GM18873 (cell line): ENCODE results near the gene KCNN3.

ENCODE experiments used
- ATAC-seq: cut with Tn5 transposase; IDR thresholded peaks from one replicate; pipeline ENCODE4 v1.9.1; 2021; ENCODE audit warnings: mild to moderate bottlenecking, moderate library complexity, moderate number of reproducible peaks; ENCODE audit not compliant: unreplicated experiment, low FRiP score

KCNN3 gene

GRCh38 chr1:154741741-154742495 lies 128.2 kb downstream of the KCNN3 start:
- no peak for ATAC-seq

GRCh38 chr1:154741327-154741726 lies 128.8 kb downstream of the KCNN3 start:
- no peak for ATAC-seq

GRCh38 chr1:154739654-154740053 lies 130.4 kb downstream of the KCNN3 start:
- ATAC-seq: no peak

GRCh38 chr1:154736841-154737240 lies 133.2 kb downstream of the KCNN3 start:
- ATAC-seq: no peak

- no peak for ATAC-seq
Observed at GRCh38 chr1:154735804-154736168, 134.3 kb downstream of the KCNN3 start.

GRCh38 chr1:154735061-154735803 lies 134.8 kb downstream of the KCNN3 start:
- no peak for ATAC-seq

GRCh38 chr1:154733621-154734020 lies 136.5 kb downstream of the KCNN3 start:
- ATAC-seq: no peak

GRCh38 chr1:154730986-154731489 lies 139.0 kb downstream of the KCNN3 start:
- ATAC-seq: no peak

GRCh38 chr1:154730259-154730658 lies 139.8 kb downstream of the KCNN3 start:
- ATAC-seq: no peak

GRCh38 chr1:154729577-154729976 lies 140.5 kb downstream of the KCNN3 start:
- no peak for ATAC-seq

- ATAC-seq: no peak
Observed at GRCh38 chr1:154729031-154729442, 141.0 kb downstream of the KCNN3 start.

- ATAC-seq: no peak
Observed at GRCh38 chr1:154726896-154727753, 143.0 kb downstream of the KCNN3 start.

- no peak for ATAC-seq
Observed at GRCh38 chr1:154726443-154726842, 143.6 kb downstream of the KCNN3 start.

- ATAC-seq: no peak
Observed at GRCh38 chr1:154725865-154726264, 144.2 kb downstream of the KCNN3 start.

- ATAC-seq: no peak
Observed at GRCh38 chr1:154720328-154721297, 149.5 kb downstream of the KCNN3 start.

- ATAC-seq: no peak
Observed at GRCh38 chr1:154719586-154720327, 150.3 kb downstream of the KCNN3 start.

- ATAC-seq: no peak
Observed at GRCh38 chr1:154718566-154718965, 151.5 kb downstream of the KCNN3 start.

GRCh38 chr1:154717528-154717924 lies 152.6 kb downstream of the KCNN3 start:
- no peak for ATAC-seq
